HG03159 (cell line): ENCODE data around the gene CTSK.
"Not testable (repeated sequence)": the region's sequence is repeated elsewhere in the genome, so short reads cannot be mapped to it uniquely, and the experiment has no call there.

Experiments
- ATAC-seq: cut with Tn5 transposase; IDR thresholded peaks from one replicate; pipeline ENCODE4 v1.9.1; 2021; ENCODE audit warnings: mild to moderate bottlenecking, moderate library complexity; ENCODE audit not compliant: unreplicated experiment

Gene CTSK

GRCh38 chr1:150808121-150808520, at the start of gene CTSK:
CTSK (minus strand) TSS chr1:150808260; CDS start chr1:150806805, 1,455 bp downstream.
- no peak for ATAC-seq

GRCh38 chr1:150852734-150853133, 44.7 kb upstream of the CTSK start:
- ATAC-seq: not testable (repeated sequence)

DNA sequence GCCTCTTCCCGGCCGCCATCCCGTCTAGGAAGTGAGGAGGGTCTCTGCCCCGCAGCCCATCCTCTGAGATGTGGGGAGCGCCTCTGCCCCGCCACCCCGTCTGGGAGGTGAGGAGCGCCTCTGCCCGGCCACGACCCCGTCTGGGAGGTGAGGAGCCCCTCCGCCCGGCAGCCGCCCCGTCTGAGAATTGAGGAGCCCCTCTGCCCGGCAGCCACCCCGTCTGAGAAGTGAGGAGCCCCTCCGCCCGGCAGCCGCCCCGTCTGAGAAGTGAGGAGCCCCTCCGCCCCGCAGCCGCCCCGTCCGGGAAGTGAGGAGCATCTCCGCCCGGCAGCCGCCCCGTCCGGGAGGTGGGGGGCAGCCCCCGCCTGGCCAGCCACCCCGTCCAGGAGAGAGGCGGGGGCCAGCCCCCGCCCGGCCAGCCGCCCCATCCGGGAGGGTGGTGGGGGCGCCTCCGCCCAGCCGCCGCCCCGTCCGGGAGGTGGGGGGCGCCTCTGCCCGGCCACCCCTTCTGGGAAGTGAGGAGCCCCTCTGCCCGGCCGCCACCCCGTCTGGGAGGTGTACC, 42.8 kb upstream of the CTSK start:
- ATAC-seq: not testable (repeated sequence)

GRCh38 chr1:150846473-150847146, 38.5 kb upstream of the CTSK start:
- no peak for ATAC-seq

- no peak for ATAC-seq
These were observed 35.4 kb upstream of the CTSK start for GRCh38 chr1:150843474-150843873.

GRCh38 chr1:150842964-150843363, 34.9 kb upstream of the CTSK start:
- ATAC-seq: no peak

GRCh38 chr1:150842343-150842742, 34.3 kb upstream of the CTSK start:
- no peak for ATAC-seq

GRCh38 chr1:150841626-150842025, 33.6 kb upstream of the CTSK start:
- ATAC-seq: no peak

- ATAC-seq: not testable (repeated sequence)
These were observed 32.8 kb upstream of the CTSK start for GRCh38 chr1:150840850-150841249.

DNA sequence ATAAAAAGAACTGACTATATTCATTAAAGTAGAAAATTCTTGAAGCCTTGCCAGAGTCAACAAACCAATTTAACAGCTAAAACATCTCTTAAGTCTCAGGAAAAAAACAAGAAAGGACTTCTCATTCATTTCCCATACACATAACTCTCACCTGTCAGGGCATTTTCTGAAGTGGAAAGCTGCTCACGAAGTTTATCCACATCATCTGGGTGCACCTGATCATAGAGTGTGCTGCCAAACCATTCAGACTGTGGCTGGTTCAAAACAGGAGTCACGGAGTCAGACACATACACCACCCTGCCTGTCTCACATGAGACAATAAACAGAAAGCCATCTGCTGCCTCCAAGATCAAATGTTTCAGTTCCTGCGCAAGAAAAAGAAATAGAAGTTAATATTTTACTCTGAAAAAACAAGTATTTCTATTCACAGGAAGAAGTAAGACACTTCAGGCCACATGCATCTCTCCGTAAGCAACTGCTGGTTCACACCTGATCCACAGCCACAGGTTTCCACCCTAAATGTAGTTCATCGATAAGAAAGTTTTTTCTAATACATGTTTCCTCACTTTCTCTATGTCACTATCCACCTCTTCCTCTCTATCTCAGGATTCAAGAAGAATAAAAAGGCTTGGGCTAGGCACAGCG, 28.2 kb upstream of the CTSK start:
- peak; percentile 57 for ATAC-seq

DNA sequence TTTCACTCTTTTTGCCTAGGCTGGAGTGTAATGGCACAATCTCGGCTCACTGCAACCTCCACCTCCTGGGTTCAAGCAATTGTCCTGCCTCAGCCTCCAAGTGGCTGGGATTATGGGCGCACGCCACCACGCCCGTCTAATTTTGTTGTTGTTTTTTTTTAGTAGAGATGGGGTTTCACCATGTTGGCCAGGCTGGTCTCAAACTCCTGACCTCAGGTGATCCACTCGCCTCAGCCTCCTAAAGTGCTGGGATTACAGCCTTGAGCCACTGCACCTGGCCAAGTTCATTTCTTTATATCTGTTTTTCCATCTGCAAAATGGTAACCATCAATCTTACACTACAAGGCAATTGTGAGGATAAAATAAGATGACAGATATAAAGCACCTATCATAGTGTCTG, 25.9 kb upstream of the CTSK start:
- ATAC-seq: not testable (repeated sequence)

GRCh38 chr1:150832597-150832996, 24.5 kb upstream of the CTSK start:
- no peak for ATAC-seq

- ATAC-seq: no peak
These were observed 21.7 kb upstream of the CTSK start for GRCh38 chr1:150829751-150830150.

DNA sequence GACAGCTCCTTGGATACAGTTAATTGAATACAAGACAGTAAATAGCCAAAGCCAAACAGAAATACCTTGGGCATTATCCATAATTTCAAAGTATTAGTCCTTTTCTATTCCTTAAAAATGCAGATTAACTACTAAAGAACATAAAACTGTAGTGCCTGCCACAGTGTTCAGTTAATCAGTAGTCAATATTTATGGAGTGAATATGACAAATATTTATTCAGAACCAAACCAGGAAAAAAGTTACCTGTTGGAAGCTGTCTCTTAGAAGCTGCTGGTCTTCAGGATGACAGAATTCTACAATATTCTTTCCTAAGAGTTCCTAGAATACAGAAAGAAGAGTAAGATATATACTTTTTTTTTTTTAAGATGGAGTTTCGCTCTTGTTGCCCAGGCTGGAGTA, 18.2 kb upstream of the CTSK start:
- ATAC-seq: no peak

GRCh38 chr1:150820730-150821512, 12.9 kb upstream of the CTSK start:
- ATAC-seq: no peak

DNA sequence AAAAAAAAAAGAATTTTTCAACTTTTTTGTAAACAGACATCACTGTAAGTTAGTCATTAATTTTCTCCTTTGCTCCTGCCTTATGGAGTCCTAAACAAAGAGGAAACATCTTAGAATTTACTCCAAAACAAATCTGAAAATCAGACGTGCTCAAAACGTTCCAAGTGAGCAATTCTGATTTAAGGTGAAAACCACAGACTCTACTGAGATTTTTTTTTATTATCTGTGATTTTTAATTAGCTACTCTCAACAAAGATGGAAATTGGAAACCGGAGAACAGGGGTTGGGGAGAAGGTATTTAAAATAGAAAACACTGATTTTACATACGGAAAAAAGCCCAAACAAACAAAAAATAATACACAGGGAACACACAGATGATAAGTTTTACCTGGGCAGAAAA, 7.8 kb upstream of the CTSK start:
- ATAC-seq: no peak

DNA sequence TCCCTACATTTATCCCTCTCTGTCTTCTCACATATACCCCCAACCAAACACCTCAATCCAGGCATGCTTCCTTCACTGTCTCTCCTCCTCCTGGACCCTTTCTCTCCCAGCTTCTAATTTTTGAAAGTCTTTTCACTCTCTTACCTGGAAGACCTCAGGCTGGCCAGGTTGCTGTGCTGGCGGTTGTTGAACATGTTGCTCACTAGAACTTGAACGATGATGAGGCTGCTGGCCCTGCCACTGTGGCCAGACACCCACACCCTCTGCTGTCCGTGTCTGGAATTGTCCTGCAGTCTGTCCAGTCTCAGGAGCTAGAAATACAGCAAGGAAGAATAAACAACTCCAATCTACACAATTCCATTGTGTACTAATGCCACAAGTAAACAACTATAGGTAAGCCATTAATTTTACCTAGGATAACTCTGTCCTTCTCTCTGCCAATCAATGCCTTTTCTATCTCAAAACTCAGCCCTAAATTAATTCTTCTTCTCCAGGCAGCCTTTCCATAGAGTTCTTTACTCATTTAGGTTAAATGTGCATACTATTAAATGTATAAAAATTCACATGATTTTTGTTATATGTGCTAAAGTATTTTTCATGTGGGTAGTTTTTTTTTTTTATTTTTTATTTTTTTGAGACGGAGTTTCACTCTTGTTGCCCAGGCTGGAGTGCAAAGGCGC, 5.1 kb upstream of the CTSK start:
- ATAC-seq: no peak

DNA sequence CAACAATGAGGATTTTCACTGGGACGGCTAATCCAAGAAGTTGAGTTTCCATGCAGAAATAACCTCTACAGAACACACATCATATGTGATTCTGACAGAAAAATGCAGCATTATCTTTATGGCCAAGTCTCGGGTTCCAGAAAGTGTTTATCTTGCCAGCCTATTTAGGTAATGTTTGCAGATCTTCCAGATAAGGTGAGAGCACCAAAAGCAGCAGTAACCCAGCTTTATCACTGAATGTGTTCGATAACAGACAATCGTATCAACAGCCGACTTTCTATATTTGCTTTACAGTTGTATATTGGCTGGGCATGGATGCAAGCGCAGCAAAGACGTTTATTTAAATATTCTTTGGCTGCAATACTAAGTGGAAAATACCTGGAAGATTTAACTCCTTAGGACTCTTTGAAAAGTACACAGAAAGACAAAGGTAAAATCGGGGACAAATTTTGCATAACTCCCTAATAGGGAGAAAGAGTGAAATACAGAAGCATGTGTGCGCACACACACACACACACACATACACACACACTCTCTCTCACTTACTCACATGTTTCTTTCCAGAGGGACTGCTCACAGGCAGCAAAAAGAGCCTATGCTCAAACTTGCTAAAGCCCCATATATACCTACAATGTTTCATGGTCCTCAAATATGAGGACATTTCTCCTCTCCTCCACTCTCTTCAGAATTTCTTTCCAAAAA, 3.0 kb upstream of the CTSK start:
- ATAC-seq: no peak

DNA sequence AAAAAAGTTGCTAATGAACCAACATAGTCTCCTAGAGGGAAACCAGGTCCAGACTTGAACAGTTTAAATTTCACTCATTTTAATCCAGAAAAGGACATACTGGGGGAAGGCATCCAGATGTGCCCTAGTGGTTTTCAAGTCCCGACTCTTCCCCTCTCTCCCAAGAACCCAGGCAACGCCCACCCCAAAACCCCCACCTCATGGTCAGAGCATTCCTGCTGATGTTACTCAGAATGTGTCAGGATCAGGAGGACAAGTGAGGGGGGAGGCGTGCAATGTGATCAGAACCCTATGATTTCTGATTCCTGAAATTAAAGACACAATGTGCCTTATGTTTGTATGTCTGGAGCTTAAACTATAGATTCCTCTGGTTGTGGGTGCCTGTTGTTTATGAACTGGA, 1.6 kb upstream of the CTSK start:
- no peak for ATAC-seq

- ATAC-seq: no peak
These were observed 786 bp upstream of the CTSK start for GRCh38 chr1:150808846-150809245.
